Measurements from ENCODE around the gene SHOC2.

The SHOC2 gene

DNA sequence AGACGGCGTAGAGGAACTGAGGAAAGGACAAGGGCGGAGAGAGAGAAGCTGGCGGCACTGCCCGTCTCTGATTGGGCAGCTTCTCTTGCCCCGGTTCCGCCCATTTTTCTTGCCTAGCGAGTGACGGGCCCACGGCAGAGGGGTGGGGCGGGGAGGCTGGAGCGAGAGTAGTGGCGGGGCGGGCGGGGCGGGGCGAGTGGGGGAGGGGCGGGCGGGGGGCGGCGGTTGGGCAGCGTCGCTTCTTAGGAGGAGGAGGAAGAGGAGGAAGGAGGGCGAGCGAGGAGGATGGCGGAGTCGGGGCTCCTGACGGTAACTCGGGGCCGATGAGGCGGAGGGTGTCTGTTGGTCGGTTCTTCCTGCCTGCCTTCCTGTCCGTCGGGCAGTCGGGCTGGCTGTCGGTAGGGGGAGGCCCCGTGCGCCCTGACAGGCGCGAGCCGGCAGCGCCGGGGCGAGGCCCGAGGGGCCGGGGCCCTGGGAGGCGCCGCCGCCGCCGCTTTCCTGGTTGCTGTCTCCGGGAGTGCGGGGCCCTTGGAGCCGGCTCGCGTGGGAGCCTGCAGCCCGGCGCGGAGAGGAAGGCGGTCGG is at the start of gene SHOC2:
SHOC2 (plus strand) TSS at position 256 of the 583 bp plus-strand sequence. CDS start 44,755 bp downstream, outside the sequence.
- peak in 1 of 2 experiments; percentile 97 for DNase-seq

DNA sequence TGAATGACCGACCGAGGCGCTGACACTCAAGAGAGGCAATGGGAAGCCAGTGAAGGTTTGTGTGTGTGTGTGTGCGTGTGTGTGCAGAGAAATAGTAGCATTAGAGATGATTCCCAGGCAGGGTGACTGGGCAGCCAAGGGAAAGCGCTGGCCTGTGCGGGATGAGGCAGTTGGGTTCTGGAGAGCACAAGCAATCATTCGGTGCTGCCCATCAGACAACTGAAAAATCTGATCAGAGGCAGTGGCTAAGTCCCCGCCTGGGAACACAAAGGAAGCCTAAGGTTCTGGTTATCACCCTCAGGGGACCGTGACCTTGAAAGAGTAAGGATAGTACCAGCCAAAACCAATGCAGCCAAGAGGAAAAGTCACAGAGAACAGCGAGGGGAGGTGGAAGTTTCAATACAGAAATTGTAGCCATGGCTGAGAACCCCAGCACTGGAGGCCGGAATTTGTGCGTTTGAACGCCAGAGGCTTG is 48.5 kb upstream of the SHOC2 start:
- no peak for DNase-seq

DNA sequence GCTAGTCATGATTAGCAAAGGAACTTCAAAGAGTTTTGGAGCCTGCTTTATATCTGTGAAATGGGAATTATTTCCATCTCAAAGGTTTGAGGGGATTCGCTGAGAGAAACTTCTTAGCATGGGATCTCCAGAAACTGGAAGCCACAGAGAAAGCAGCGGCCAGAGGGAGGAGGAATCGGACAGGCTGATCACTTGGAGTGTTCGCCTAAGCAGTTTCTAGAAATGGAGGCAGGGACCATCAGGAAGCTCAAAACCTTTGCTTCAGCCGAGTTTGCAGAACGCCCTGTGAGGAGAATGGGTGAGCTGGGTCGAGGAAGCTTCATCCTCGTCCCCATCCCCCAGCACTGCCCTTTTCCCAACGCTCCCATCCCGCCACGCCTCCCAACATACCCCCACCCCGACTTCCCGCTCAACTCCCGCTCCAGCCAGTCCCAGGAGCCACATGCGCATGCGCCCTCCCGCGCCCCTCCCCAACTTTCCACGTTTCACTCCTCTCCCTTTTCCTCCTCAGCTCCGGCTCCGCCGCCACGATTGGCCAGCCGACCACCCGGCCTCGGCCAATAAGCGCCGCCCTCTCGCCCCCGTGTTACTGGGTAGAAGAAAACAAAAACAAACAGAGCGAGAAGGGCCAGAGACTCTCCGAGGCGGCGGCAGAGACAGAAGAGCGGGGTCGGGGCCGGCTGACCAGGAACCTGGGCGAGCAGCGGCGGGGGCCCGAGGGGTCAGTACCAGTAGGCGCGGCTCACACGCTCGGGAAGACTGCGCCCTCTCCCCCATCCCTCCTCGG is 47.9 kb upstream of the SHOC2 start, which contains the start of gene PDCD4:
PDCD4 (plus strand) TSS at position 631 of the 787 bp plus-strand sequence. CDS start 4,100 bp downstream, outside the sequence.
- DNase-seq, result peak; percentile 72 to 93

DNA sequence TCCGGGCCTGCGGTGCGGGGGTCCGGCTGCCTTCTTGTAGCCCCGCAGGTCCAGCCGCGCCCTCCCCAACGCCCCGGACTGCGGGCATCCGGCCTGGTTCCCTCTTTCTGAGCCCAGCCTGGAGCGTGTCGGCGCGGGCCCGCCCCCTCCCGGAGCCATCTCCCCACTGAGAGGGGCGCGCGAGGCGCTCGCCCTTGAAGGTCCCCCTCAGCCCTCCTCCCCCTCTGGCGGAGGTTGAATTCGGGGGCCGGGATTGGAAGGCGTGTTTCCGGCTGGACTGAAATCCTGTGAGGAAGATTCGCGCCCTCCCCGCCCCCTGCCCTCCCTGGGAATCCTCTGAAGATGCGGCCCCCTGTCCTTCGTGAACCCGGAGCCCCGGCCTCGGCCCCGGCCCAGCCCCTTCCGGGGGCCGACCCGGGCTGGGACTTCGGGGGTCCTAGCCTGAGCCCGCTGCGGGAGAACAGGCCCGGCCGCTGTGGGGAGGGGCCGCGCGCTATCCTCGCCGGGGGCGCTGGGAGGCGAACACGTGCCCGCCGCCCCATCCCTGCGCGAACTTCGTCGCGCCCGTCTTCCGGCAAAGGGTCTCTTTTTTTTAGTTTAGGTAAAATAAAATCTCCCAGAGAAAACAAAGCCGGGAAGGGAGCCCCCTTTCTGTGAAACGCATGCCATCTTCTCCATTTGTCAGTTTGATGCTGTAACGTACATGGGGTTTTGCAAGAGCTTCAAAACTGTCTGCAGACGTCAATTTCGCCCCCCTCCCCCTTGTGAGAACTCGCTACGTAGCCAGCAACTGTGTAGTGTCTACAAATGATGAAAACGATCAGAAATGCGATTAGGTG is 47.0 kb upstream of the SHOC2 start:
- DNase-seq, result peak; percentile 42 to 58

DNA sequence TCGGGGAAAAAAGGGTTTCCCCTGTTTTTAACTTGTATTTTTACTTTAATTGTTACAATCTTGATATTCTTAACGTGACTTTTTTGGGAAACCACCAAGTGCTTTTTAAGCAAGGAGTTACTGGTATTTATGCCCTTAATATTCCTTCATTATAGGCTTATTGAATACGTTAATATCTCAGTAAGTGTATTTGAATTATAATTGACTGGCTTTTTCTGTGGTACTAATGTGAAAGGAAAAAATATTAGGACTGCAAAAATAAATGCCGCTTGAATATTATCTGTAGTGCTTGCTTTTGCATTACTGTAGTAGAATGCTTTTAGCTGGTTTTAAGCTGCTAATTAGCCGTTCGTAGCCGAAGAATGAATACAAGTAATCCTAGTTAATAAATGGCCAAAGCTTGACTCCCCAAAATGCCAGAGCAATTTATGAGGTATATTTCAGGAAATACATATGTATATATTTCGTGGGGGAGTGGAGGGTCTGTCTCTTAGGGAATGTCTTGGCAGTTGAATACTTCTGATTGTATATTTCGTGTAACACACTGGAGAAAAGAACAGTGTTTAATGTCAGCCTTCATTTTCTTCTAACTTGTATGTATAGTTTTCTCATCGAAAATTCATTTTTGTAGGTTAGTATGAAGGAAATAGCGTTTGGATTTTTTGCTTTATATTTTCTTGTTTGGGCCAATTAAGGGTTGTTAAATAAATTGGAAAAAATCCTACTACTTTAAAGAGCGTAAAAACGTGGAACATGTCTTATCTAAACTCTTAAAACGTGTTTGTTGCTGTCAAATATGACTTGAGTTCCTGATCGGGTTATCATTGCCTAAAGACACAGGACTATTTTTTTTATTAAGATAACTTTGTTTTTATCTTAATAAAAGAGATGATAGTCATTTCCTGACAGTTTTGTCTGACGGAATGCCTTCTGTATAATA is 46.1 kb upstream of the SHOC2 start:
- no peak for DNase-seq

DNA sequence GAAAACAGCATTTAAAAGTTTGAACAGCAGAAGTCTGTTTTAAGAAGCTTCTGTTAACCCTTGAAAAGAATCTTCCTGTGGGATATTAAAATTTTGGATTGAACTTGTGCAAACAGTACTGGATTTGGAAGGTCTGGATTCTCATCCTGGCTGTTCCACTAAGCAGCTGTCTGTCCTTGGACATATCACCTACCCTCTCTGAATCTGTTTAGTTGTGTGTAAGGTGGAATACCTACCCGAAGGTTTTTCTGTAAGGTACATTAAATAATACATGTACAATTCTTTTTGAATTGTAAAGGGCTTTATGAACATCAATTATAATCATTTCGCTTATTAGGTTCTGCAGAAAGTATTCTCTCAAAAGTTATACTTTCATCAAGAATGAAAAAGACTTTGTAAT is 45.5 kb upstream of the SHOC2 start:
- DNase-seq, result no peak

DNA sequence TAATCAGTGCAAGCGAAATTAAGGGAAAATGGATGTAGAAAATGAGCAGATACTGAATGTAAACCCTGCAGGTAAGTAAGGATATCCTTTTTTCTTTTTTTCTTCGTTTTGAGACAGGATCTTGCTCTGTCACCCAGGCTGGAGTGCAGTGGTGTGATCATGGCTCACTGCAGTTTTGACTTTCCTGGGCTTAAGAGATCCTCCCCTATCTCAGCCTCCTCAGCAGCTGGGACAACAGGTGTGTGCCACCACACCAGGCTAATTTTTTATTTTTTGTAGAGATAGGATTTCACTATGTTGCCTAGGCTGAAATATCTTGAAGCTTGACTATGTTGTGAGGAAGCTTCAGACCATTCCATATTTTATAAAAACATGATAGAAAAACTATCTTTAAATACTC is 43.4 kb upstream of the SHOC2 start:
- DNase-seq, result no peak

DNA sequence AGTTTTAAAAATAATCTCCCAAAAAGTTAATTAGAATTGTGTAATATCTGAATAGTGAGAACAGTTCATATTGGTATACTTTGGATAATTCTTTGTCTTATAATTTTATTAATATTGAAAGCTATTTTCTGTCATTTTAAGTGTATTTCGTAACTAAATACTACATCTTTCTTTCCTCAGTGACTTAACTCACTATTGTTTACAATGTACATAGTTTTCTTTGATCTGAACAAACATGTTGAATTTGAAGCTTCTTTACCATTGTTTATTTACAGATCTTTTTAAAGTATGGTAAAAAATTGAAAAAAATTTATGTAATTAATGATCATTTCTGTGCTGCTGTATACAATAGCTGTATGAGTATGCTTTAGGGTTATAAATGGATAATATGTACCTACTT is 42.6 kb upstream of the SHOC2 start:
- no peak for DNase-seq

DNA sequence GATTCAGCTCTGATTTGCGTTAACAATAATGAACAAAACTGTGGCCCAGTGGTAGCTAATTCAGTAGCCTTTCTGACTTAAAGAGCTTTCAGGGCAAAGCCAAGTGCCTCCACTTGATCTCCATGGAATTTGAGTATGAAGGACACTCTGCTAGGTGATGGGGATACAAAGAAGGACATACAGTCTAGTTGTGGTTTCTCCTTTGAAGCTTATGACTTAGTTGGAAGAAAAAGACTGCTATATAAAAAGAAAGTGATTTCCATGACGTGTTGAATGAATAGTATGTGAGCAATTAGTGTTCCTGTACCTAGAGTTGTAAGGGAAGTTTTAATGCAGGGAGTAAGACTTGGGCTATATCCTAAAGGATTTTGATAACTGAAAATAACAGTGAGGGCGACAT is 39.4 kb upstream of the SHOC2 start:
- DNase-seq, result no peak

DNA sequence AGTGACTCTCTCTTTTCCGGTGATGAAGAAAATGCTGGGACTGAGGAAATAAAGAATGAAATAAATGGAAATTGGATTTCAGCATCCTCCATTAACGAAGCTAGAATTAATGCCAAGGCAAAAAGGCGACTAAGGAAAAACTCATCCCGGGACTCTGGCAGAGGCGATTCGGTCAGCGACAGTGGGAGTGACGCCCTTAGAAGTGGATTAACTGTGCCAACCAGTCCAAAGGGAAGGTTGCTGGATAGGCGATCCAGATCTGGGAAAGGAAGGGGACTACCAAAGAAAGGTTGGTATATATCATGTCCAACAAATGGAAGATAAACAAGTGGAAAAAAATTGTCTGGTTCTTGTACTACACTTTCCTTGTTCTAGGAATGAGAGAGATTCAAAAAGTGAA is 38.2 kb upstream of the SHOC2 start:
- no peak for DNase-seq

DNA sequence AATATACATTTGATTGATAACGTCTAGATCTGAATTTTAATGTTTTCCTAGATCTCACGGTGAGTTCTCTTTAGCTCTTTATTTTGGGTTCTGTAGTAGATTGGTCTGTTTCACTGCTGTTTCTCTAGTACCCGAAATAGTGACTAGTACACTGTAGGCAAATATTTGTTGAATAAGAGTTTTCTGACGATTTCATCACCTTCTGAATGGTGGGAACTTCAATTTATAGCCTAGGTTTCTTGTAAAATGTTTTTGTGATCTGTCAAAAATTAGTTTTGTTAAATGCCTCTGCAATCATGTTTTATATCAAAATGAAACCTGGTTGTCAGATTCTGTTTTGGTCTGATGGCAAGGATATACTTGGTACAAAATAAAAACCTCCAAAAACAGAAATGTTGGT is 37.5 kb upstream of the SHOC2 start:
- no peak for DNase-seq

DNA sequence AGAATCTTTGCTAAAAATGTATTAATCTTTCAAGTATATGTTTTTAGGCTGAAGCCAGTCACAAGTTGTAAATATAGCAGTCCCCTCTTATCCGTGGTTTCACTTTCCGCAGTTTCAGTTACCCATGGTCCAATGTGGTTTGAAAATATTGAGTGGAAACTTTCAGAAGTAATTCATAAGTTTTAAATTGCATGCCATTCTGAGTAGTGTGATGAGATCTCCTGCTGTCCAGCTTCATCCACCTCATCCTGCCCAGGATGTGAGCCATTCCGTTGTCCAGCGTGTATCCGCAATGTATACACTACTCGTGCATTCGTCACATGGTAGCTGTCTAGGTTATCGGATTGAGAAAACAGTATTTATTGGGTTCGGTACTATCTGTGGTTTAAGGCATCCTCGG is 35.5 kb upstream of the SHOC2 start:
- no peak for DNase-seq

DNA sequence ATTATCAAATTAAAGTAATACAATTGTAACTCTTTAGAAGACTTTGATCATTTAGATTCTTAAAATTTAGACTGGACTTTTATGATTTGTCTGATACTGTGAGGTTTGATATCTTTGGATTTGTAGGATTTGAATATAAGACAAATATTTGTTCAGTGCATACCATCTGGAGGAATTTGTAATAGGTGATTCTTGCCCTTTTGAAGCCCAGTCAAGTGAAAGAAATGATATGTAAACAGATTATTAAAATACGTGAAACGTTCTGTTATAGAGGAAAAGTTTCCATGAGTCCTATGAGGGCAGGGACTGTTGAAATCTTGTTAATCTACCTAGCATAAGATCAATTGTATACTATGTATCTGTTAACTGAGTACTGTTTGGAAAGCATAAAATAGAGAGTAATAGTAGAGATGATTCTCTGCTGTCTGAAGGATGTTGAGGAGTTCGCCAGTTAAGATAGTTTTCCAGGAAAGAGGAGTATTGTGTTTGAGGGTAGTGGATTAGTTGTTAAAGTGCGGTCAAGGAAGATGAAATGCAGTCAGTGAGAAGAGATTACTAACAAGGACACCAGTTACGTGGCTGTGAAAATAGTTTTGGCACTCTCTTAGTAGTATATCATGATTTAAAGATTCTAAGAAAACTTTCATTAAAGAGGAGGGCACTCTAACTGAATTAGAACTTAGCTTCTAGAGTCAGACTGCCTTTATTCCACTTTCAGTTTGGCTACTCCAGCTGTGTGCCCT is 33.3 kb upstream of the SHOC2 start:
- DNase-seq, result no peak

DNA sequence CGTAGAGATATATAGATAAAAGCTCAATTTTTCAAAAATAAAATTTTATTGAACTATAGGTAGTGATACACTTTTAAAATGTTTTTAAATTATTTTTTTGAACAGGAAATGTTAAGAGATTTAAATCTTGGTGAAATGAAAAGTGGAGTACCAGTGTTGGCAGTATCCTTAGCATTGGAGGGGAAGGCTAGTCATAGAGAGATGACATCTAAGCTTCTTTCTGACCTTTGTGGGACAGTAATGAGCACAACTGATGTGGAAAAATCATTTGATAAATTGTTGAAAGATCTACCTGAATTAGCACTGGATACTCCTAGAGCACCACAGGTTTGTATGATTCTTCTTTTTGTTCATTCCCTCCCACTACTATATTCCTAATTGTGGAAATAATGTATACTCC is 31.8 kb upstream of the SHOC2 start:
- no peak for DNase-seq

DNA sequence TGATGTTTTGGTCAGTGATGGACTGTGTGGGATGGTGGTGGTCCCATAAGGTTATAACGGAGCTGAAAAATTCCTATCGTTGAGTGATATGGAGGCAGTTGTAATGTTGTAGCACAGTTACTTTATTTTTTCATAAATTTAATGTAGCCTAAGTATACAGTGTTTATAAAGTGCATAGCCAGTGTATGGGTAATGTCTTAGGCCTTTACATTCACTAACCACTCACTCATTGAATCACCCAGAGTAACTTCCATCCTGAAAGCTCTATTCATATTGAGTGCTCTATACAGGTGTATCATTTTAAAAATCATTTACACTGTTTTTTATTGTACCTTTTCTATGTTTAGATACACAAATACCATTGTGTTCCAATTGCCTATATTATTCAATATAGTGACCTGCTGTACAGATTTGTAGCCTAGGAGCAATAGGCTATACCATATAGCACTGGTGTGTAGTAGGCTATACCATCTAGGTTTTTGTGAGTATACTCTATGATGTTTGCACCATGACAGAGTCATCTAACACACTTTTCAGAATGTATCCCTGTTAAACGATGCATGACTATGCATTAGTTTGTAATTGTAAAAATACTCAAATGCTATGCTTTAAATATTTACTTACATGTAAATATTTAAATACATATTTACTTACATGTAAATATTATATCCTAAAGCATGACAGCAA is 26.7 kb upstream of the SHOC2 start:
- no peak for DNase-seq

DNA sequence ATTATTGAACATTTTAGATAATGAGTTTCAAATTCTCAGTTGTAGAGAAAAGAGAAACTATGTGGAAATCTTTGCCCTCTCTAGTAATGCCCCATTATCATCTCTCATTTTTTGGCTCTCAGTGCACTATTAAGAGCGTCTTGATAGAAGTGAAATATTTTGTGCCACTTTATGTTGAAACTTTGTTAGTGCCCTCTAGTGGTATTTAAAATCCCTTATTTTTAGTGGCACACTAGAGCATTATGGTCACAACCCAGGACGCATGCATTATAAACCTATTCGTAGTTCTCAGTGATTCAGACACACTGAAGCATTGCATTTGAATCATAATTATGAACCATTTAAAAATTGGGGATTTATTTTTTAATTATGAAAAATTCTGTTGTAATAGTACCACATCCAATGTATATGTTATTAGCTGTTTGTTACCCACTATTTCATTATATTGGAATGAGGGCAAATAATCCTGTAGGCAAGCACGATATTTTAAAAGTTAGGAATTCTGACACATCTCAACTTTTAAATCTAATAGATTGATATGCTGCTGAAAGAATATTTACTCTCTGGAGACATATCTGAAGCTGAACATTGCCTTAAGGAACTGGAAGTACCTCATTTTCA is 25.7 kb upstream of the SHOC2 start:
- DNase-seq, result peak; percentile 4 to 41

DNA sequence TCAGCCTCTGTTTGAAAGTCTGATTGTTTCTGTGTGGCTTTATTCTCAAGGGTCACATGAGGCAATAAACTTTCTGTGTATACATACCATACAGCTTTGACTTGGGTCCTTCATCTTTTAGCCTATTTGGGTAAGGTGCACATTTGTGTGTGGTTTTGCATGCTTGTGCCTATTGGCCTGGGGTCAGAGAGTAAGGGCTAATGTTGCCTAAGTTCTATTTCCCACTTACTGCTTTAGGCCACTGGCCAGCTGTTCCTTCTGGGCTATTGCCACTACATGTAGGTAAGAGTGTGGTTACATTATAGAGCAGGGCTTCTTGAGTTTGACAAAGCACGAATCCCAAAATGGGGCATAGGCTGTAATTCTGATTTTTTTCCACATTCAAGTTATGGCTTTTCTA is 22.2 kb upstream of the SHOC2 start:
- DNase-seq, result no peak

DNA sequence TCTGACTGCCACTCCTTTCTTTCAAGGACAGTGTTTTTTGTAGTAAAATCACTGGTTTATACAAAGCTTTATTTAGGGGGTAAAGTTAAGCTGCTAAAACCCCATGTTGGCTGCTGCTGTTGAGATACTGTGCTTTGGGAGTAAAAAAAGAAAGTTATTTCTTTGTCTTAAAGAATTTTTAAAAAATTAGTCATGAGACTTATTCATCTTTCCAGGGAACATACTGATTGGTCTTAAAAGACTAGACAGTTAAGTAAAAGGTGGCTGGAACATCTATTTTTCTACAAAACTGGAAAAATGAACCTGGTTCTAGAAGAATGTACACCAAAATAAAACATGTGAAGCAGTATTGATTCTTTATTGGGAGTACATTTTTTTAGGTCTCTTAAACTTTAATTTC is 21.0 kb upstream of the SHOC2 start:
- DNase-seq, result no peak

DNA sequence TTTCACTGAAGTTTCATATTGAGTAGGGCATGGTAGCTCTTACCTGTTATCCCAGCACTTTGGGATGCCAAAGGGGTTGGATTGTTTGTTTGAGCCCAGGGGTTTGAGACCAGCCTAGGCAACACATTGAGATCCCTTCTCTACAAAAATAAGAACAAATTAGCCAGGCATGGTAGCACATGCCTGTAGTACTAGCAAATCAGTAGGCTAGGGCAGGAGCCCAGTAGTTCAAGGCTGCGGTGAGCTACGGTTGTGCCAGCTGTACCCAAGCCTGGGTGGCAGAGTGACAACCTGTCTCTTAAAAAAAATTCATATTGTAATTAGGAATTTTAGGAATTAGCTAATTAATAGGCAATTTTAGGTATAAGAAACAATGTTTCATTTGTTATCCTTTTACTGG is 18.4 kb upstream of the SHOC2 start:
- no peak for DNase-seq
